Measurements from ENCODE around the gene TBCCD1. TPM values are rescaled to one million over a fixed set of nuclear protein-coding genes. Genes with fewer than 3 reads are reported as not detected.

Gene TBCCD1
- total RNA-seq, 1 experiment from 2014 or later: 16.2 TPM

DNA sequence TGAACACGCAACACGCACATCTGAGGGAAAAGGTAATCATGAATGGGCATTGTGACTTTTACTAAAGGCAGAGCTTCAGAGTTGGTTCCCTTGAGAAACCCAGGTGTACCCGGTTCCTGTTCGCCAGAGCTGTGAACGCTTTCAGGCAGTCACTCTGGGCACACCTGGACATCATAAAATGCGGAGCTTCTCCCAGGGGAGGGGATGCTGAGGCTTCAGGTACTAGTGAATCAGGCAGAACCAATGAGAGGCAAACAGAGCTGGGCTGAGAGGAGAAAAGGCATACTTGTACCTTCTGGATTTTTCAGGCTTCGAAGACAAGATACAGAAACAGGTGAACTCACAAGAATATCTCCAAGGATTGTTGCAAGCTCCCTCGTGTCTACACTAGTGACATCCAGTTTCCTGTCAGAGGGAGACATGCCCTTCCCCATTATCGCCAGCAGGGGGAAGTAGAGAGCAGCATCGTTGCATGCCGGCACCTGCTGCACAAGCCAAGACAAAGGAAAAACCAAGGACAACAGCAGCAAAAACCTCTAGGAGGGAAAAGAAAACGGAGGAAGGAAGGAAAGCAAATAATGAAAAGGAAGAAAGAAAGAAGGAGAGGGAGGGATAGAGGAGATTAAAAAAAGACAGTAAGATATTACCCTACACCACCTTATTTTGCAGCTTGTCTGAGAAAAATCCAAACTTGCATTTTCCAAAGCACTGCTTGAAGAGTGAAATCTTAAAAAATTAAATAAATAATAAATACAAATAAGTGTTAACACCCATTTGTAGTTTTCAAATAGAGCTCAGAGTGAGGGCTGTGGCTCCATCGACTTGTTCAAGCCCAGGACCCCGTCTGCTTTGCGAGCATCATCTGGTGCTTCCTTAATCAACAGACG lies 47.7 kb upstream of the TBCCD1 start:
- Histone ChIP-seq H3K4me1 (replicated peaks; ENCODE audit: insufficient read depth) (peaks cover 16% of the 10 kb centered on the region), H3K9me3 (ENCODE audit: insufficient read depth, low read depth) (no peaks in the 10 kb centered on the region), H3K27me3 (ENCODE audit: insufficient read depth, low read depth) (no peaks in the 10 kb centered on the region), H3K79me2 (ENCODE audit: low read depth) (no peaks in the 10 kb centered on the region), H3K36me3 (ENCODE audit: low read depth) (no peaks in the 10 kb centered on the region), H3F3A (ENCODE audit: insufficient read depth, low read depth) (peaks cover 10% of the 10 kb centered on the region; the same call in 1 of the 2 replicates), H2AFZ (peak overlapping the region; percentile 44; the same call in 1 of the 2 replicates), H3K27ac (no peak overlapping the region), H4K20me1 (ENCODE audit: insufficient read depth) (no peaks in the 10 kb centered on the region), H3K4me2 (peak overlapping the region; percentile 26), H3K9me2 (ENCODE audit: insufficient read depth) (no peaks in the 10 kb centered on the region), H3K4me3 (no peak overlapping the region)
- ChIA-PET CTCF (interaction anchor here (0.6 to 2.9 kb wide), 17 partner anchors 18 to 942 kb away, joined by 3 to 19 read pairs (median 5); partner anchors contain the start of gene DNAJB11), POLR2A (ENCODE audit: unreplicated experiment) (interaction anchor here (0.6 kb wide), 2 partner anchors 26 to 169 kb away, joined by 4 to 5 read pairs; no protein-coding TSS in a partner anchor)
- peak; percentile 65 to 85 for DNase-seq
- TF ChIP-seq, protein P1, sequence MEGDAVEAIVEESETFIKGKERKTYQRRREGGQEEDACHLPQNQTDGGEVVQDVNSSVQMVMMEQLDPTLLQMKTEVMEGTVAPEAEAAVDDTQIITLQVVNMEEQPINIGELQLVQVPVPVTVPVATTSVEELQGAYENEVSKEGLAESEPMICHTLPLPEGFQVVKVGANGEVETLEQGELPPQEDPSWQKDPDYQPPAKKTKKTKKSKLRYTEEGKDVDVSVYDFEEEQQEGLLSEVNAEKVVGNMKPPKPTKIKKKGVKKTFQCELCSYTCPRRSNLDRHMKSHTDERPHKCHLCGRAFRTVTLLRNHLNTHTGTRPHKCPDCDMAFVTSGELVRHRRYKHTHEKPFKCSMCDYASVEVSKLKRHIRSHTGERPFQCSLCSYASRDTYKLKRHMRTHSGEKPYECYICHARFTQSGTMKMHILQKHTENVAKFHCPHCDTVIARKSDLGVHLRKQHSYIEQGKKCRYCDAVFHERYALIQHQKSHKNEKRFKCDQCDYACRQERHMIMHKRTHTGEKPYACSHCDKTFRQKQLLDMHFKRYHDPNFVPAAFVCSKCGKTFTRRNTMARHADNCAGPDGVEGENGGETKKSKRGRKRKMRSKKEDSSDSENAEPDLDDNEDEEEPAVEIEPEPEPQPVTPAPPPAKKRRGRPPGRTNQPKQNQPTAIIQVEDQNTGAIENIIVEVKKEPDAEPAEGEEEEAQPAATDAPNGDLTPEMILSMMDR (conservative IDR thresholded peaks at IDR 0.05): peak; percentile 100
- no peak for TF ChIP-seq EZH2 (IDR thresholded peaks at IDR 0.05; ENCODE audit: low read depth)
- BruUV-seq (replicated peaks): no TSS peak
- intact Hi-C loops (cut with micrococcal nuclease; ENCODE audit: unreplicated experiment): loop anchor here (1.0 to 10.0 kb wide), 4 partner anchors 192 to 1100 kb away; partner anchors contain the start of genes RFC4 and ST6GAL1

DNA sequence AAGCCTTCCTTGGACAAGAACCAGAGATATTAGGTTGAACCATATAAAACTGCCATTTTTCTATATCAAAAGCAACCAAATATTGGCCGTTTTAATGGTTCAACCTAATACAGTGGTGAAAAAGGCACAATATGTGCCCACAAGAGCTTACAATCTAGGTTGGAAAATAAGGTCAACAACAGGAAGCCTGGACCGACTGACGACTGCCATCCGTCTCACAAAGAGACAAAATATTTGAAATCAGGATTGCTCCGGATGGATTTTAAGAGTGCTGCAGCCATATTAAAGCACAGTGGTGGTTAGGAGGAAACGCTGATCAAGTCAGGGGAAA lies 47.1 kb upstream of the TBCCD1 start:
- Histone ChIP-seq H3K27ac (no peak overlapping the region), H2AFZ (no peak overlapping the region), H3K4me3 (no peak overlapping the region), H3K36me3 (ENCODE audit: low read depth) (no peaks in the 10 kb centered on the region), H3K4me1 (replicated peaks; ENCODE audit: insufficient read depth) (peaks cover 16% of the 10 kb centered on the region), H3K79me2 (ENCODE audit: low read depth) (no peaks in the 10 kb centered on the region), H3F3A (ENCODE audit: insufficient read depth, low read depth) (peaks cover 10% of the 10 kb centered on the region; the same call in 1 of the 2 replicates), H3K27me3 (ENCODE audit: insufficient read depth, low read depth) (no peaks in the 10 kb centered on the region), H3K9me3 (ENCODE audit: insufficient read depth, low read depth) (no peaks in the 10 kb centered on the region), H3K9me2 (ENCODE audit: insufficient read depth) (no peaks in the 10 kb centered on the region), H4K20me1 (ENCODE audit: insufficient read depth) (no peaks in the 10 kb centered on the region), H3K4me2 (0 out of 2 replicates have a peak overlapping the region, but pooled peaks have one; percentile 26)
- intact Hi-C loops (cut with micrococcal nuclease; ENCODE audit: unreplicated experiment): loop anchor here (10.0 kb wide), 2 partner anchors 321 to 1101 kb away; partner anchors contain the start of gene ST6GAL1
- DNase-seq: no peak
- no peak for TF ChIP-seq EZH2 (IDR thresholded peaks at IDR 0.05; ENCODE audit: low read depth)
- TF ChIP-seq, protein P1 (conservative IDR thresholded peaks at IDR 0.05): no peak
- BruUV-seq (replicated peaks): no TSS peak
- ChIA-PET CTCF (interaction anchor here (0.6 to 2.5 kb wide), 17 partner anchors 18 to 942 kb away, joined by 3 to 19 read pairs (median 4); partner anchors contain the start of gene DNAJB11), POLR2A (ENCODE audit: unreplicated experiment) (interaction anchor here (0.6 kb wide), 2 partner anchors 25 to 170 kb away, joined by 4 to 5 read pairs; no protein-coding TSS in a partner anchor)

DNA sequence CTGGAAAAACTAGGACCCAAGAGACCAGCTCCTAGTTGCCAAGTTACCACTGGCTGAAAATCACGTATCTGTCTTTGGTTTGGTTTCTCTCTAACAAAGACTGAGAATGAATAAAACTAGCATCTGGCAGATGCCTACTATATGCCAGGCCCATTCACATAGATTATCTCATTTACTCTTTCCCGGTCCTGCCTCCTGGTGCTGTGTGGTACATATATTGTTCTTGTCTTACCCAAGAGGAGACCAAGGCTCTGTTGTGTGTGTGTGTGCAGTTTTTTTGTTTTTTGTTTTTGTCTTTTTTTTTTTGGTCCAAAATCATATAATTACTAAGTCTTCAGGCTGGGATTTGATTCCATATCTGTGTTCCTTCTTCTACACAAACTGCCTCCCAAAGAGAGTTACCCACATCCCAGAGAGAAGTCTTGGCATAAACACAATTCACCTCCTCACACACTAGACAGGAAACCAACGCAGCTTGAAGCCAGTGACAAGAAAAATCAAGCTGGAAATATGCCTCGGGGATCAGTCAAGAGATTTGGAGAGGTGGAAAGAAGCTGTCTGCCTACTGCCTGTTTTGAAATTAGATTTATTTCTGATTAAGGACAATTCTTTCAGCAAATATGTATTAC lies 46.6 kb upstream of the TBCCD1 start:
- Histone ChIP-seq H3K9me2 (ENCODE audit: insufficient read depth) (no peaks in the 10 kb centered on the region), H3K27me3 (ENCODE audit: insufficient read depth, low read depth) (no peaks in the 10 kb centered on the region), H3K4me3 (no peak overlapping the region), H3K9me3 (ENCODE audit: insufficient read depth, low read depth) (no peaks in the 10 kb centered on the region), H4K20me1 (ENCODE audit: insufficient read depth) (no peaks in the 10 kb centered on the region), H3K4me1 (replicated peaks; ENCODE audit: insufficient read depth) (peaks cover 16% of the 10 kb centered on the region), H2AFZ (no peak overlapping the region), H3K79me2 (ENCODE audit: low read depth) (no peaks in the 10 kb centered on the region), H3K36me3 (ENCODE audit: low read depth) (no peaks in the 10 kb centered on the region), H3F3A (ENCODE audit: insufficient read depth, low read depth) (peaks cover 10% of the 10 kb centered on the region; the same call in 1 of the 2 replicates), H3K27ac (no peak overlapping the region), H3K4me2 (no peak overlapping the region)
- TF ChIP-seq, protein P1 (conservative IDR thresholded peaks at IDR 0.05): no peak
- no peak for TF ChIP-seq EZH2 (IDR thresholded peaks at IDR 0.05; ENCODE audit: low read depth)
- intact Hi-C loops (cut with micrococcal nuclease; ENCODE audit: unreplicated experiment): loop anchor here (10.0 kb wide), 2 partner anchors 321 to 1101 kb away; partner anchors contain the start of gene ST6GAL1
- ChIA-PET POLR2A (ENCODE audit: unreplicated experiment) (no interaction called here), CTCF (interaction anchor here (0.7 to 2.5 kb wide), 9 partner anchors 17 to 631 kb away, joined by 3 to 19 read pairs (median 6); no protein-coding TSS in a partner anchor)
- no peak for DNase-seq
- no TSS peak for BruUV-seq (replicated peaks)
